NOMO-1 treated with DMSO at 0.1 percent for 48 hours (cell line): ENCODE measurements around the gene ELOVL6.
"Not testable (repeated sequence)": the region's sequence is repeated elsewhere in the genome, so short reads cannot be mapped to it uniquely, and the experiment has no call there.

ENCODE experiments used
- DNase-seq: peaks from one replicate; lab custom pipeline; 2025; ENCODE audit not compliant: unreplicated experiment; lab: John Stamatoyannopoulos, UW

ELOVL6 gene

DNA sequence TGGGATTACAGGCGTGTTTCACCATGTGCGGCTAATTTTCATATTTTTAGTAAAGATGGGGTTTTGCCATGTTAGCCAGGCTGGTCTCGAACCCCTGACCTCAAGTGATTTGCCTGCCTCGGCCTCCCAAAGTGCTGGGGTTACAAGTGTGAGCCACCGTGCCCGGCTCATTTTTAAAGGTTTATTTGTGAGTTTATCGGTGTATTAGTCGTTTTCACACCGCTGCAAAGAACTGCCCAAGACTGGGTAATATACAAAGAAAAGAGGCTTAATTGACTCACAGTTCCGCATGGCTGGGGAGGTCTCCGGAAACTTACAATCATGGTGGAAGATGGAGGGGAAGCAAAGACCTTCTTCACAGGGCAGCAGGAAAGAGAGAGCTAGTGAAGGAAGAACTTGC, 159.3 kb downstream of the ELOVL6 start:
- DNase-seq: not testable (repeated sequence)

DNA sequence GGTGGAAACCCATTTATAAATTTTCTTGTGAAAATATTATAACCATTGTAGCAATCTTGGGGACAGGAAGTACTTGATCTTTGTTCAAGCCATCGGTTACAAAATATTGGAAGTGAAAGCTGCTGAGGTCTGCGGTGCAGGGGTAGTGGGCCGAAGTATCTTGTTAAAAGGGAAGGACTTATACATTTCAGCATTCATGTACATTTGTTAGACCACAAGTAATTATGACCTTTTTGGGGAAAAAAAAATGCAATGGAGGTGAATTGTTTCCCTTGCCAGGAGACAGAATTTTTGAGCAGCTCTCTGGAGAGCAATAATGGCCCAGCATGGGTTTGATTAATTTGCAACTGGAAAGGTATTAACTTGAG, 164.4 kb downstream of the ELOVL6 start:
- DNase-seq: peak; percentile 98

DNA sequence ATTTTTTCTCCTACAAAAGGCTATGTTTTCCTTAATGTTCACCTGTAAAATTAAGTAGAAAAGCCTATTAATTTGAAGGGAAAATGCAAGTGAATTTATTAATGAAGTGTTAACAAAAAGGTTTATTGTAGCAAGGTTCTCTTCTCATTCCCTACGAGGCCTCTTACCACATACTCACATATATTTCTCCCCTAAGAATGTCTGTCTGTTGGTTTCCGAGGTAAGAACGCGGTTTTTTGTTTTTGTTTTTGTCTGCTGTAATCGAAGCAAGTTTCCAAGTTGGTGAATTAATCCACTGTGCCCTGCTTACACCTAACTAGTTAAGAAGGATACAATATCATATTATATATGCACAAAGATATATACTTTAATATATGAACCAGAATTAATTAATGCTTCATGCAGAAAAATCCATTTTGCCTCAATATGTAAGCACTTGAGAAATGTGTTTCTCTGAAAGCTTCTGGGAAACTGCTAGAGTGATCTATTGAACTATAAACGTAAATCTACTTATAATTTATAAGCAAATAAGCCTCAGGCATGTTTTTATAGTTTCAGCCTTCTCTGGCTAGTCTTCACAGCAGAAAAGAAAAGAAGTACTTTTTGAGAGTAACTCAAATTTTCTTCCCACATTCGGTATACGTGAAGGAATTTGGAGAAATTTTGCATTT, 164.9 kb downstream of the ELOVL6 start:
- peak; percentile 56 for DNase-seq

DNA sequence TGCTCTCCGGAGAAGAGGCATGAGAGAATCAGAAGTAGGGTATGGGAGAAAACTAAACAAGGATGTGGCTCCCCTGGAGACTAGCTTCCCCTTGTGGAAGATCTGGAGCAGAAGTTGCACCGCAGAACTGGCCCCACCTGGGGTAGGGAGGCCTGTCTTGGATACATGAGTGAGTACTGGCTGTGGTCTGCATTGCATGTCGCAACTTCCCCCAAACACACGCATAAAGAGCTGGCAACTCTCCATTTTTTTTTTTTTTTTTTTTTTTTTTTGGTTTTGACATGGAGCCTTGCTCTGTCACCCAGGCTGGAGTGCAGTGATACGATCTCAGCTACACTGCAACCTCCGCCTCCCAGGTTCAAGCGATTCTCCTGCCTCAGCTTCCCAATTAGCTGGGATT, 165.8 kb downstream of the ELOVL6 start:
- DNase-seq: peak; percentile 93

DNA sequence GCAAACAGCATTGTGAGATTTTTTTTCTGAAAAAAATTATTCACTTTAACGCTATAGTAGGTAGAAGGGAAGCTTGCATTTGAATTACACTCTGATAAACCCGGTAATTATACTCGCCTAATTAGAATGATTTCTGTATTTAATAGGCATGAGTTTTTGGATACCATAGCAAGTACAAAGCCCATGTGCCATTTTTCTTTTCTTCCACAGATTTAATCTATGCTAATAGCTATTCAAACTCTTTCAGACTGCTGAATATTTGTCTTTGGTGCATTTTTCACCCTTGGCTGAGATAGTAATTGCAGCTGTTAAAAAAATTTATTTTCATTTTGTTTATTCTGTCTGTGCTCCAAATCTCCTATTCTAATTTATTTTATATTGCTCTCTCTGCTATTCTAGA, 172.7 kb downstream of the ELOVL6 start:
- no peak for DNase-seq

DNA sequence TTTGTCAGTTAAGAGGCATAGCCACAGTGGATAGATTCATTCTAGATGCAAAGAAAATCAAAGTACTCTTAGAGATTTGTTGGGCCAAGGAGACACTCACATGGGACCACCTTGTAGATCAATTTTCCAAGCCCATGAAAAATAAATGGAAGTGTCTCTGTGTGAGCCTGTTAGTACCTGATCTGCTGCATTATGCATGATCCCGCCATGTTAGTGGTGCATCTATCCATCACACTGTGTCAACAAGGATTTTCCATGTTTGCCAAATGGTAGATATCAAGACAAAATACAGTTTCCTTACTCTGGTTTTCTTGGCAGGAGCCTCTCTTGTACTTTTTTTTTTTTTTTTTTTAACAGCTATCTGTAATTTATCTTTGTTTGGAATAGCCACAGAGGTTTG, 173.4 kb downstream of the ELOVL6 start:
- no peak for DNase-seq

DNA sequence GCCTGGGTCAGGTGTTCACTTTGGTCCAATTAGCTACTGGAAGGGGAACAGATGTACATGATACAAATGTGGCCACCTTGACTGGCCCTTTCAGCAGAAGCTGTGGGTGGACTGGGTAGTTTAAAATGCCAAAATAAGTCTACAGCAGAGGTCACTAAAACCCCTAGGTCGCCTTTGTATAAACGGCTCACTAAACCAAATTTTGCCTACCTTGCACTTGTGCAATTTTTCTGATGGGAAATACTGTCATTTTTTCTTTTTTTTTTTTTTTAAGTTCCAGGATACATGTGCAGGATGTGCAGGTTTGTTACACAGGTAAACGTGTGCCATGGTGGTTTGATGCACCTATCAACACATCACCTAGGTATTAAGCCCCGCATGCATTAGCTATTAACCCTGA, 176.0 kb downstream of the ELOVL6 start:
- no peak for DNase-seq

DNA sequence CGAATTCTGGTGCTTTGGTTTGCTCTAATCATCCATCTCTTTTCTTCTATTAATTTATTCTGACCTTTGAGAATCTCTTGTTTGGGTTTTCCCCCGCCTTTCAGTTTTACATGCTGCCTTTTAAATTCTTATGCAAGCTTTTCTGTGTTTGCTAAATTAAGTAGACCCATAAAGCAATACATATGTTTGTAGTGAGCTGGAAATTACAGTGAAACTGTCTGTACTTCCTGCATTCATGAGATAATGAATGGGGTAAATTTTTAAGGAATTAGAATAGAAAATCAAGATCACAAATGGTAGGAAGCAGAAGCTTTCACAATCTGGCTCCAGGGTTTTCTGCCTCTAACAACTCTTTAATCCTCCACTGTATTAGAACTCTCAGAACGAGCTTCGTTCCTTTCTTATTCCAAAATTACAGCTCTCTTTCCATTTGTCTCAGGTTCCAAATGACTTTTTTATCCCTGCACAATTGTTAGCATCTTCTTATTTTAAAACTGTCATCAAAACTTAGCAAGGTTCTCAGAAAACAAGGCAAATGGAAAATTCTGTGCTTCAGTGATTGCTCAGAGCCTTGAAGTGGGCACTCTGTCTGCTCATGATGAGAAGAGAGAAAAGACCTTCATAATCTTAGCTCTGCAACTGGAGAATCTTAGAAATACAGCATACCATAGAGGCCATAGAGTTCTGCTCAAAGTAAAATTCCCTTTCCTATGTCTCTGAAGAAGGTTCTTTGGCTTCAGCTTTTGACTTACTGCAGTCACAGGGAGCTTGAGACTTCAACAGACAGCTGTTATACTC, 177.6 kb downstream of the ELOVL6 start:
- peak; percentile 7 for DNase-seq

DNA sequence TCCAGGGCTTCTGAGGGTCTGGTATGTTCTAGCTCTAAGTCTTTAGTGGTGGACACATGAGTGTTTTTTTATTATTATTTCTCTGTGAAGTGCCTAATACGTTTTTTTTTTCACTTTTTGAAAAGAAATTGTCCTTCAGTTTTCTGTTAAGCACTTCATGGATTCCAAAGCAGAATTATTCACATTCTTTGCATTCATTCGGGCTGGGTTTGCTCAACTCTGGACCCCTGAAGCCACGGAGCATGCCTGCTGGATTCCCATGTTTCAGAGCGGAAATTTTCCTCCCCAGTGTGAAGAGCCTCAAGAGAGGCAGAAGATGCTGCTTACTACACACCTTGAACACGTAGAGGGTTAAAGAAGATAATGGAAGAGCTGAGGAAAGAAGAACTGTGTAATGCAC, 178.3 kb downstream of the ELOVL6 start:
- DNase-seq: no peak

DNA sequence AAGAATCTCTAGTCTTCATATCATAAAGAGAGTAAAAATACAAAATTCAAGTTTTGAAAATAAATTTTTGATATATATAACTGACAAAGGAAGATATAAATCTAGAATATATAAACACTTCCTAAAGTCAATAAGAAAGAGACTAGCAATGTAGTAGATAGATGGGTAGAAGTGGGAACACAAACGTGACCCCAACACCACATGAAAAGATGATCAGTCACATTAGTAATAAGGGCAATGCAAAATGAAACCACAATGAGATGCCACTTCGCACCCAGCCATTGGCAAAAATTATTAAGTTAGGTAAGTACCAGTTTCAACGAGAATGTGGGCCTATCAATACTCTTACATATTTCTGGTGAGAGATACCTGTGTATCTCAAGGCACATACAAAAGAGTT, 179.3 kb downstream of the ELOVL6 start:
- no peak for DNase-seq

DNA sequence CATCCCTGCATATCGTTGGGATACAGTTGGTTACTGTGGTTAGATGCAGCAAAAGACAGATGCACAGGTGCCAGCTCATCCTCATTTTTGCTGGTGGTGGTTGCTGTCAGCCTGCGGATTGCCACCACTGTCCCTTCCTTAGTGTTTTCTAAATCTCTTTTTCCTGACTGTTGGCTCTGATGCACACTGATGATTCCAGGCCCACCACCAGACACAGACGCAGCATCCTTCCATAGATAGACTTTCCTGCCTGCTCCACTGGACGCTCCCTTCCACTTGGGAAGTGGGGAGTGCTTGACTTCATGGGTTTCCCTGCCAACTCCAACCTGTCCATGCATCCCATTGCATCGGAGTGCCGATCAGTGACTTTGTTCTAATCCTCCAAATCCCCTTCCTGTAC, 184.2 kb downstream of the ELOVL6 start:
- DNase-seq: no peak

DNA sequence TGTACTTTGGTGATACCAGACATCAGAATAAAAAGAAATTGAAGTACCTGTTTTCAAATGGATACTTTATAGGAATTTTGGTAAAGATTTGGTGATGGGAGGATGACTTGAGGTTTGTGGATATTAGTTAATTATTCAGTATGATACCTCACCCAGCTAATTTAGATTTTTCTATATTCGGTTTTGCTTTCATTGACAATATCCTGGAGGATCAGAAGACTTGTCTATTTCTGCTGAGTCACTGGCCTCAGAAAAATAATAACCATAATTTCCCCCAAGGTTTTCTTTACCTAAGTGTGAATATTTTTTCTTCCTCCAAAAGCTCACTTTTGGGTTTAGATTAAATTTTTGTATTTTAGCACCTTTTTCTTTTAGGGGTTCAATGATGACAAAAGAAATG, 185.5 kb downstream of the ELOVL6 start:
- DNase-seq: no peak

DNA sequence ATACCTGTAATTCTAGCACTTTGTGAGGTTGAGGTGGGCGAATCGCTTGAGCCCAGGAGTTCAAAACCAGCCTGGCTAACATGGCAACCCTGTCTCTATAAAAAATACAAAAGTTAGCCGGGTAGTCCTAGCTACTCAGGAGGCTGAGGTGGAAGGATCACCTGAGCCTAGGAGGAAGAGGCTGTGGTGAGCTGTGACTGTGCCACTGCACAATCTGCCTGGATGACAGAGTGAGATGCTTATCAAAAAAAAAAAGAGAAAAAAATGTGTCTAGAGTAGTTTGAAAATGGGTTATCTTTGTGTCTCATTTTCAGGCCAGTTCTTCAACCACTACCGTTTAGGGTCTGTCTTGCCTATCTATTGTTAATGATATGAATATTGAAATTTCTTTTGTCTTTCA, 187.6 kb downstream of the ELOVL6 start:
- DNase-seq: no peak

DNA sequence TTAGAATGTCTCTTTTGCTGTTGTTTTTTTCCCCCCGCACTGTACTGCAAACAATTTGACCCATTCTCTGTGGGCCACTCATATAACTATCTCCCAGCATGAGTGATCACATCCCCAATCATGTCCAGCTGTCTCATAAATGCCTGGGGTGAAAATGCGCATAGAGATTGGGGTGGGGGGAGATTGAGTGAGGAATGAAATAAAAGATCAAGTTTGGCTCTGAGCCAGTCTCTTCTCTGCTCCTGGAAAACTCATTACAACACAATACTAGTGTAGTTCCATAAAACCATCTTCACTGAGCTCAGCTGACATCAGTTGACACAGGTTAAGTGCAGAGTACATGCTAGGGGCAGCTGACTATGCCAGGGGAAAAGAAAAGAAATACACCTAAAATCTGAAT, 188.9 kb downstream of the ELOVL6 start:
- DNase-seq: no peak

DNA sequence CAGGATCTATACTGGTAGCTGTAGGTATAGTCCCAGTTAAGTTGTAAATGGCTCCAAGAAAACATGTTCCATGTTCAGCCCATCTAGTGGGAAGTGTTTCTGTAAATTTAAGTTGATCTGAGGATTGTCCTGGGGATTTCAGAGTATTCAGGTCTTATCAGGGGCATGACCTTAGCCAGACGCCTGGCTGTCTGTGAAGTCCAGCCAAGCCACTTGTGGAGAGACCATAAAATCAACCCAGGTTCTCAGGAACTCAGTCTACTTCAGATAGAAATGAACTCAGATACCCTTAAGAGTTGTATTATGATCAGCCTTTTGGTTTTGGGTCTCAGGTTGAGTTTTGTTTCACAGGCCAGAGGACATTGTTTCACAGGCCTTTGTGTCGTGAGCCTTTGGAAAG, 189.9 kb downstream of the ELOVL6 start:
- no peak for DNase-seq

DNA sequence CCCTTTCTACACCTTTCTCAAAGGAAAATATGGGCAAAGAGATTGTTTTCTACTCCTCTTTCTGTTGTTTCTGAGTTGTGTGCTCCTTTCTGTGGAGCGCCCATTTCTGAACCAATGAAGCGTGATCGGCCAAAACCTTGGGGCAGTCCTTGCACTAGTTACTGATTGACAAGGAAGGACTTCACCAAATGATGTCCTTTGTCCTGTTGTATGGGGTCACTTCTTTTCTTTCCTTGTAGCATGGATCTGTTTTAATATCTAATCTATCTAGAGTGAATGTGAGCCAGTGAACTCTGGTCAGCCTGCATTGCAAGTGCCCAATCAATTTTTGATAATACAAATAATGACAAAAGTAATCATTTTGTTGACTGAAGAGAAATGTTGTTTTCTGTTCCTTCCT, 191.2 kb downstream of the ELOVL6 start:
- no peak for DNase-seq

DNA sequence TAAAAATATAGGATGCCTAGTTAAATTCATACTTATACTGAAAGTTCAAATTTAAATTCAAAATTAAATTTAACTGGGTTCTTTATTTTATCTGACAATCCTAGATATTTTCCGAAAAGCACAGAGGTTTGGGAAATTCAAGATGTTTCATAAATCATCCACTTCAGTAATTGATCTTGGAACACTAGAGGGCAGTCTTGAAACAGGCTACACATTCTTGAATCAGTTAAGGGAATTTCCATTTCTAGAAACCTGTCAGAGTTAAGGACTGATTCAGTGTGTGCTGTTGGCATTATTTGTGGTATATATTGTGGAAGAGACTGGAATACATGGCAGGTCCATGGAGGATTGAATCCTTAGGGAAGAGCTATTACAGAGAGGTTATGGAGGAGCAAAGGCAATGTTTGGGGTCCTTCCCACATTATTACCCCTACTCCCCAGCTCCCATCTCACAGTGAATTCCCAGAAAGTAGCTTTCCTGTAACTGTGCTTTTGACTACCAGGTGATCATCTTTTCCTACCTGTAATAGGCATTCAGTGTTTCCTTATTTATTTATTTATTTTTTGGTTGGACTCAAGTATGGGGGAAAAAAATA, 192.9 kb downstream of the ELOVL6 start:
- DNase-seq: peak; percentile 68

DNA sequence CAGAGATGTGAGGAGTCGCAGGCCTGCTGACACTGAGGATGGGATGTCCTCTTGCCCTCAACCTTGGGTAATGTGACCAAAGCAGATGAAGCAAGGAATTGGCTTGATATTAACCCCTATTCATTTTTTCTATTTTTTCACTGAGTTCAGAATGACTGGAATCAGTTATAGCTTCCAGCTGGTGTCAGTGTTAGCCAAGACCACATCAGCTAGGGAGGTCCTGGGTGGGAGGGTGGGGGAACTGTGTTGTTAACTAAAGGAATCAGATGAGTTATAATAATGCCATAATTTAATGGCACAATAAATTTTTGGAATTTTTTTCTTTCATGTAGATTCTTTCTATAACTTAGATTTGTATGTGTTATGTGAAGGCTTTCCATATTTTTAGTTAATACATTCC, 193.9 kb downstream of the ELOVL6 start:
- DNase-seq: no peak

DNA sequence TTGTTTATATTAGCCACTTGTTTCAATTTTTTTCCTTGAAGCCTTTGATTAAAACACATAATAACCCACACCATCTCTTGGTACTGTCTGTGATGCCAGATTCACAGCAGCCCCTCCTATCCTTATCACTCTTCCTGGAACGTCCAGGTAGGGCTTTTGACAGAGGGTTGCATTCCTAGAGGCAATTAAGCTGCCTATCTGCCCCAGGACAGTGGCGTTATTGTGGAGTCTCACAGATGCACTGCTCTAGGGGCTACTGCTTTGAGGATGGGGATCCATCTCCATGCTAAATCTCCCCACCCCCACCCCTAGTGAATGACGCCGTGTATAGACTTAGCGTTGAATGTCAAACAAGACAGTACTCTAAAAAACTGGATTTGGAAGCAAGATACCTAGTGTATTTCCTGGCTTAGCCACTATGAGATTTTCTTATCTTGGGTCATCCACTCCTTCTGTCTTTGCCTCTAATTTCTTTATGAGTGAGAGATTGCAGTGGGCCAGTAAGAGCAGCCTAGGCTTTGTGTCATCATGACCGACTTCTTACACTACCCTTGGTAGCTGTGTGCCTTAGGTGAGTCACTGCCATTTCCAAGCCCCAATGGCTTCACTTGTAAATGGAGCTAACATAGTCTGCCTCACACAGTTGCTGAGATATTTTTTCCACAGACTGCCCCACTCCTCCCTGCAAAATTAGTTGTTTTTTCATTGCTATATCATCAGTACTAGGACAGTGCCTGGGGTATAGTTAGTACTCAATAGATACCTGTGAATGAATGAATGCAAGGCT, 194.8 kb downstream of the ELOVL6 start:
- no peak for DNase-seq

DNA sequence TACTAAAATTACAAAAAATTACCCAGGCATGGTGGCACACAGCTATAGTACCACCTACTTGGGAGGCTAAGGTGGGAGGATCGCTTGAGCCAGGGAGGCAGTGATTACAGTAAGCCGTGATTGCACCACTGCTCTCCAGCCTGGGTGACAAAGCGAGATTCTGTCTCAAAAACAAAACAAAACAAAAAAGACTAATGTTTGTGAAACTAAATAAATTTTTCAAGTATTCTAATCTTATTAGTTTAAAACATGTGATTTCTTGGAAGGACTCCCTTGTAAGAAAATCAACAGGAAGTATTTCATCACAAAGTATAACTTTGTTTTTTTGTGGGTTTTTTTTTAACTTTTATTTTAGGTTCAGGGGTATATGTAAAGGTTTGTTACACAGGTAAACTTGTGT, 196.1 kb downstream of the ELOVL6 start:
- no peak for DNase-seq

DNA sequence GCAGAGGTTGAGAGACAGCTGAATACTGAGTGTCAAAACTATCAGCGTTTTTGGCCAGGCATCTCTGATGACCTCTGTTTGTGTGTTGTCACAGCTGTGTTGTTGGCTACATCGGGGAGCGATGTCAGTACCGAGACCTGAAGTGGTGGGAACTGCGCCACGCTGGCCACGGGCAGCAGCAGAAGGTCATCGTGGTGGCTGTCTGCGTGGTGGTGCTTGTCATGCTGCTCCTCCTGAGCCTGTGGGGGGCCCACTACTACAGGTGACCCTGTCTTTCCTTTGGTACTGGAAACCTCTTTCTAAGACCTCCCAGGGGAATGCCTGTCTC, 198.9 kb downstream of the ELOVL6 start:
- DNase-seq: no peak
